Measurements from ENCODE around the gene CERS5.
"Not testable (repeated sequence)": the region's sequence is repeated elsewhere in the genome, so short reads cannot be mapped to it uniquely, and the experiment has no call there.

Gene CERS5

DNA sequence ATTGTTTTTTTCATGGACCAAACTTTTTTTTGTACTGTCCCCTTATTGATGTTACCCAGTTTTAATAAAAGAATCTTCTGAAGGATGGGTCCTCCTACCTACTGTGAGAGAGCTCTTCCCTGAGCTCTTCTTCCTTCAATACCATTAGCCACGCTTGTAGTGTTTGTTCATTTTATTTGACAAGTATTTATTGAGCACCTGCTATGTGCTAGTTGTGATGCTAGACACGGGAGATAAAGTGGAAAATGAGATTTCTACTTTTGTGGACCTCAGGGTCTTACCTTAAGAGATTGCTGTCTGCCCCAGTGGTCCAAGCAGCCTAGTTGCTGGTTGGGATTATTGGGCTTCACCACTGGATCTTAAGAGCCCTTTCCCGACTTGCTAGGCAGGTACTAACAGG, 66.6 kb downstream of the CERS5 start:
- no peak for DNase-seq

DNA sequence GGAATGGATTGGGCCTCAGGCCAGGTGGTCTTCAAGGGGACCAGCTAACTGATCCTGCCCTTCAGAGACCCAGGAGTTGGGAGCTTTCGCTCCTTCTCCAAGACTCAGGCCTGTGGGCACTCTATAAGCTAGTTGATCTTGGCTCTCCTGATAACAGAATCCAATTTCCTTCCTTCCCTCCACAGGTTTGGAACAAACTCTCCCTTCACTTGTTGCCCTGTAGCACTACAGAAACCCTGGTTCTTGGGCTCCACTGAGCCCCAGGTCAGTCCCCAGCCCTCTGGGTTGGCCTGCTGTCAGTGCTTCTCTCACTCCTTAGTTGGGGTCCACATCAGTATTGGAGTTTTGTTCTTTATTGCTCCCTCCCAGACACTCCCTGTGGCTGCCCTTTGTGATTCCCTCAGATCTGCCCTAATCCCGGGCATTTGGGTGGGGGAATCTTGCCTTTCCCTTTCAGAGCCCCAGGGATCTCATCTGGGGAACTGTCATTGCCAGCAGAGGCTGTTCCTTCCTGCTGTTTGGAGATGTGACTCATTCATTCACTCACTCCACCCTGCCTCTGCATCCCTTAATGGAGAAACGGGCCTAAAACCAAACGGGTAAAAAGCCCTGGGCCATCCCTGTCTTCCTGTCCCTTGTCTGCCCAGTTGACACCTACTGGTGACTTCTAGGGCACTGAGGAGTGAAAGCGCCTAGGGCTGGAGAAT, 67.7 kb downstream of the CERS5 start:
- DNase-seq: no peak

DNA sequence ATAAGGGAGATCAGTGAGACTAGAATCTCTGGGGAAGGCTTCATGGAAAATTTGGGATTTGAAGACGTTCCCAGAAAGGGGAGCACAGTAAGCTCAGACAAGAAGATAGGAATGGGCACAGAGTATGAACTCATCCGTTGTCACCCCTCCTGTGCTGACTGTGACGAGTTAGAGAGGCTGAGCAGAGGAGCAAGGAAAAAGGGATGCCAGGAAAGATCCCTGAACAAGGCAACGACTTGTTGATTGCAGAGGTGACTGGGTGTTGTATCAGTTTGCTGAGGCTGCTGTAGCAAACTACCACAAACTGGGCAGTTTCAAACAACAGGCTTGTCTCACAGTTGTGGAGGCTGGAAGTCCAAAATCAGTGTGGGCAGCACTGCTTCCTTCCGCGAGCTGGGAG, 69.2 kb downstream of the CERS5 start:
- DNase-seq: no peak

DNA sequence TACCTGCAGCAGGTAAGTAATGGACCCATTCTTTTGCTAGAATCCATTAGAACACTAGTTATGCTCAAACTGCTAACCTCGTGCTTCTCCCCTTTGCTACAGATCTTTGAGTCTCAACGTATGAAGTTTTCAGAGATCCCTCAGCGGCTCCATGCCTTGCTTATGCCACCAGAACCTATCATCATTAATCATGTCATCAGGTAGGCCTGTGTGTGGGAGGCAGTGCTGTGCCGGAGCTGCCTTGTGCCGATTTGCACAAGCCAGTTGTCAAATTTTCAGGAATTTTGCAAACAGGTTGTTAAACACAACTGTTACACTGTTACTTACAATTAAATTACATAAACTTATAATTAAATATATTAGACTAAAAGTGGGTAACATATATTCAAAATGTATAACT, 76.8 kb downstream of the CERS5 start:
- no peak for DNase-seq

DNA sequence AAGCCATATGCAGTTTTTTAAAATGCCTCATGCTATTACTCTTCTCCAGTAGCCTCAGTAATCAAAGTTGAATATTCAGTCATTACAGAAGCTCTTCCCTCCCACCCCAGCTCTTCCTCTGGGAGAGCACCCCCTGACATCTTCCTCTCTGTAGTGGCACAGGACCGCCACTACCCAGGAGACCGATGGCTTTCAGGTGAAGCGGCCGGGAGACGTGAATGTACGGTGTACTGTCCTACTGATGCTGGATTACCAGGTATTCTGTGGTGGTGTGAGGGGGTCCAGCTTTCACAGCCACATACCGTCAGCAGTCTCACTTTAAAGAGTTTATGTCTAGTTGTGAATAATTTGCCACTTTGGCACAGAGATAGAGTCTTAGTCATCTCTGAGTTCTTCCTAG, 77.4 kb downstream of the CERS5 start:
- no peak for DNase-seq

DNA sequence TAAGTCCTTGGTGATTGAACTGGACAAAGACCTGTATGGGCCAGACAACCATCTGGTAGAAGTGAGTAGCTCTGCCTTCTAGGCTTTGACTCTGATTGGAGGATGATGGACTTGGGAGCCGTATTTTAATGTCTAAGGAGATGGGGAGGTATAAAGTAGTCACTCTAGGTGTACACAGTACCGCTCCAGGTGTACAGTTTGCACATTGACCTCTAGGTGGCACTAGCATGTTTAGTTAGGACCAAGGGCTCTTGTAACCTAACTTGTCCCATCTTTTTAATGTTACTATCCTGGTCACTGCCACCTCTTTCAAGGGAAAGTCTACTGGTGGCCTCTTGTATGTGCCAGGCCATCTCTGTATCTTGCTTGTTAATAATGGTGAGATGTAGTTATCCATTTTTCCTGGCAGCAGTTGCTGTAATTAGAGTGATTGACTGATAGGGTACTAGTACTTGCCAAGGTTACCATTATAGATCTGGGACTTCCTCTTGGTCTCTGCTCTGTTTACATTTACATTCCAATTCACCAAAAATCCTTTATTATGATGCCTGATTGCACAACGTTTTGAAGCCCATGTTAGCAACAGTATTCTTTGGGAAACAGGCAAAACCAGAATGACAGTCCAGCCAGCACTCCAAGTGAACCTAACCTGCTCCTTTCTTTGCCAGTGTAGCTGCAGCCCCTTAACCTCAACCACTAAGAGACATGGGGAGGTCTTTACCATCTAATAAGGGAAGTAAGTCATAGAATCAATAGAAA, 78.4 kb downstream of the CERS5 start:
- DNase-seq: no peak

DNA sequence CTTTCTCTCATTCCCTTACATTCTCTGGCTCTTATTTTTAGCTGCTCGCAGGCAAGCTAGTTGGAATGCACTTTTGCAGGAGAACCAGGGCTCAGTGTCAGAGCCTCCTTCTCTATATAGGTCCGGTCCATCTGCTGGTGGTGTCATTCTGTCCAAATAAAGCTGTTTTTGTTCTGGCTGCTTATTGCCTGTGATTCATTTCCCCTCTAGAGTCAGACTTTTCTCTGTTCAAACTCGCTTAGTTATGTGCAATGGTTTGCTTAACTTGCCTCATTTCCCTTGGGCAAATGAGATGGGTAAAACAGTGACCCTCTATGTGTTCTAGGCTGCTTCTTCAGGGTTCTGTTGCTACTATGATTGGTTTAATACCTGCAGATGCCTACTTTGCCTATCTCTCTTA, 79.2 kb downstream of the CERS5 start:
- no peak for DNase-seq

DNA sequence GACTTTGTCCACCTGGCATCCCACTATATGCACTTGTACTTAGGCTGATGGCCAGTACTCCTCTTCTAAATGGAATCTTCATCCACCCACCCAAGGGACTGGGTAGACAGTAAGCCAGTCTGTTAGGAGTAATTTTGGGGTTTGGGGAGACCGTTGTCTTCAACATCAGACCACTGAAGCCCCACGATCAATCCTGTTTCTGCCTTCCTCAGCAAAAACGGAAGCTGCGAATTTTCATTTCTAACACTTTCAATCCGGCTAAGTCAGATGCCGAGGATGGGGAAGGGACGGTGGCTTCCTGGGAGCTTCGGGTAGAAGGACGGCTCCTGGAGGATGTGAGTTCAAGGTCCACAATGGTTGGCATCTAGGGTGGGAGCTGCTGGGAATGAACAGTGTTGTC, 80.0 kb downstream of the CERS5 start:
- no peak for DNase-seq

DNA sequence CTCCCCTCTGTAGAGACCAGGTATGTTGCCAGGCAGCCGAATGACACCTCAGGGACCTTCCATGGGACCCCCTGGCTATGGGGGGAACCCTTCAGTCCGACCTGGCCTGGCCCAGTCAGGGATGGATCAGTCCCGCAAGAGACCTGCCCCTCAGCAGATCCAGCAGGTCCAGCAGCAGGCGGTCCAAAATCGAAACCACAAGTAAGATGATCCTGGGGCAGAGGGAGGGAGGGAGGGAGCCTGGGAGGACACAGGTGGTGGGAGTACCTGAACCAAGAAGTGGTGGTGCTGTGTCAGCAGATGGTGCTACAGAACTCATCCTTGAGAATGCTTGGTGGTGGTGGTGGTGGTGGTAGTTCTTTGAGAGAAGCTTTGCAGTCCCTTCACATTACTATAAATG, 81.0 kb downstream of the CERS5 start:
- DNase-seq: no peak

DNA sequence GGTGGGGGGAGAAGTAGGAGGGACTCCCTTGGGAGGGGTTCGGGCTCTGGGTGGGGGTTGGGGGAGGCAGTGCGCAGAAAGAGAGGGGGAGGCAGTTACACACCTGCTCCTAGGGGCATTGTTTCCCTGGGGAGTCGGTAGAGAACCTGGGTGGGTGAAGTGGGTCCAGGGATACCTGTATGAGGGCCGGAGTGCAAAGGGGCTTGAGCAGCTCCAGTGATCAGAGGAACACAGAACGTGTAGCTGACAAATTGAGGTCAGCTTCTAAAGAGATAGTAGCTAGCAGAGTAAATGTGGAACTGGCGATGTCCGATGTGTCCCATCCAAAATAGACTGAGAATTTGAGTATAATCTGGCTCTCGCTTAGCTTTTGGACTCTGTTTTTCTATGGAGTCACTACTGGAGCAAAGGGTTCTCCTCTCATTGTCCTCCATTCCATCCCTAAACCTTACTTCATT, 81.5 kb downstream of the CERS5 start:
- DNase-seq: no peak

DNA sequence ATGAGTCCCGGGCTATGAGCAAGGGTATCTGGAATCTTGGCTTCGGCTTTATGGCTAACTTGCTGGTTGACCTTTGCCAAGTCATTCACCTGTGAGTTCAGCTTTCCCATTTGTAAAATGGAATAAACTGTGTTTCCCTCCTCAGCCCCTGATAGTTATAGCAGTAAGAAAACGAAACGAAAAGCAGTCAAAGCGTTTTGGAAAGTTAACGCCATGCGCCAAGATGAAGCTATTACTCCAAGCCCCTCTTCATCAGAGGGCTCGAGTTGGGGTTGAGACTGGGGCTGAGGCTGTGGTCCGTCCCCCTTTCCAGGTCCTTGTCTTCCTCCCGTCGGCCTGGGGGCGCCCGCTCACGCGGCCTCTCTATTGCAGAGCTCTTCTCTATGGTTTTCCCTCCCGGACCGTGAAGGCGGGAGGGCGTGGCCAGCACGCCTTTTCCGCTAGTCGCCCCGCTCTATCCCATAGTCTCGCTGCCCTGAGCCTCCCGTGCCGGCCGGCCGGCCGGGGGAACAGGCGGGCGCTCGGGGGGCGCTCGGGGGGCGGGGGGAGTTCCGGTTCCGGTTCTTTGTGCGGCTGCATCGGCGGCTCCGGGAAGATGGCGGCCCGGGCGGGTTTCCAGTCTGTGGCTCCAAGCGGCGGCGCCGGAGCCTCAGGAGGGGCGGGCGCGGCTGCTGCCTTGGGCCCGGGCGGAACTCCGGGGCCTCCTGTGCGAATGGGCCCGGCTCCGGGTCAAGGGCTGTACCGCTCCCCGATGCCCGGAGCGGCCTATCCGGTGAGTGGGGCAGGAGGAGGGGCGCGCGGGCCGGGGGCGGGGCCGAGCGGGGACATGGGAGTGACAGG, 82.2 kb downstream of the CERS5 start, which contains the start of gene SMARCD1:
TSS of gene SMARCD1 (plus strand) at position 568 of the 840 bp plus-strand sequence. CDS start at position 596, 28 bp downstream.
- DNase-seq: peak; percentile 96

DNA sequence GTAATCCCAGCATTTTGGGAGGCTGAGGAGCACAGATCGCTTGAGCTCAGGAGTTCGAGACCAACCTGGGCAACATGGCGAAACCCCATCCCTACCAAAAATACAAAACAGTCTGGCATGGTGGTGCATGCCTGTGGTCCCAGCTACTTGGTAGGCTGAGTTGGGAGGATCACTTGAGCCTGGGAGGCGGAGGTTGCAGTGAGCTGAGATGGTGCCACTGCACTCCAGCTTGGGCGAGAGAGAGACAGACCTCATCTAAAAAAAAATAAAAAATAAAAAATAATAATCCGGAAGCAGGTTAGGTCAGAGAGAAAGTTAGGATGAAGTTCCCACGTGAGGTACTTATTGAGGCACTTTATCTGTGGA, 82.8 kb downstream of the CERS5 start:
- DNase-seq: not testable (repeated sequence)

DNA sequence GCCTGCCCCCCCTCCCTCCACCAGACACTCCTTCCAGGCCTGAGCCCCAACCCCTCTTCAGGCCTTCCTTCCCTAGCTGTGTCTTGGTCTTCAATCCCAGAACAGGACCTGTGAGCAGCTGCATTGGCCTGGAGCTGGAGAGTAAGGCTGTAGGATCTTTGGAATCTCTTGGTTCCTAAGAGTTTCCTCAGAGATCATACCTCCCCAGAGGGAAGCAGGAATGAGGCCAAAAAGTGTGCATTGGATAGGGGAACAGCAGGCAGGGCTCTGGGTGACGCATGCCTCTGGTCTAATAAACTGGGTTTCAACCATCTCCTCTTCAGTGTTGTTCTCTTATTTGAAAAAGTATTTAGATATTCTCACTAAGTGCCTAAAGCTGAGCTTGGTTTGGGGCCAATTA, 83.9 kb downstream of the CERS5 start:
- no peak for DNase-seq

DNA sequence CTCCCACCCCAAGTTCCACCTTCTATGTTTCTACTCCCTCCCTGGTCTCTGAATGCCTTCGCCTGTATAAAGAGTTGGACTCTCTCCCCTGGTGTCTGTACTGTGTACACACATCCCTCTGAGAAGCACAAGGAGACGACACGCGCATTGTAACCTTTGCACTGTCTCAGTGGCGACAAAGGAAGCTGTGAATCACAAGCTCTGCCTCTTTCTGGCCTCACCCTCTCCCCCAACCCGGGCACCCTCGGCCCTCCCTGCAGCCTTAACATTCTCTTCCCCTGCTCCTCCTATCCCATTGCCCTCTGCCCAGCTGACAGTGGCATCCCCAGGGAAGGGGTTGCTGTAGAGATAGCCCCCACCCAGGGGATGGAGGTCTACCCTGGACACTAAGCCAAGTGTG, 84.5 kb downstream of the CERS5 start:
- DNase-seq: no peak

DNA sequence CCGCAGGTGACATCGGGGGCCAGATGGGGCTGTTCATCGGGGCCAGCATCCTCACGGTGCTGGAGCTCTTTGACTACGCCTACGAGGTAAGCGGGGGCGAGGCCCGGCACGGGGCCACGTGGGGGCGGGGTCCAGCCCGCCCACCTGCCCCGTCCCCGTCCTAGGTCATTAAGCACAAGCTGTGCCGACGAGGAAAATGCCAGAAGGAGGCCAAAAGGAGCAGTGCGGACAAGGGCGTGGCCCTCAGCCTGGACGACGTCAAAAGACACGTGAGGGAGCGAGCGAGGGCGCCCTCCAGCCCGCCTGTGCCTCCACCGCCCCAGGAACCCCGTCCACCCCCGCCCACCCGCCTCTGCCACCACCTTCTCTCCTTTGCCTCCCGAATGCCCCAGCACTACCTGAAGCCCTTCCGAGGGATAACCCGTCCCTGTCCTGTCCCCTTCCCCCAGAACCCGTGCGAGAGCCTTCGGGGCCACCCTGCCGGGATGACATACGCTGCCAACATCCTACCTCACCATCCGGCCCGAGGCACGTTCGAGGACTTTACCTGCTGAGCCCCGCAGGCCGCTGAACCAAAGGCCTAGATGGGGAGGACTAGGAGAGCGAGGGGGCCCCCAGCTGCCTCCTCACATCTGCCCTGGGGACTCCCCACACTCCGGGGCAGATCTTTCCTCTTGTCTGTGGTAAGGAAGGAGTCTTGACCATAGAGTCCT, 85.9 kb downstream of the CERS5 start:
- no peak for DNase-seq

DNA sequence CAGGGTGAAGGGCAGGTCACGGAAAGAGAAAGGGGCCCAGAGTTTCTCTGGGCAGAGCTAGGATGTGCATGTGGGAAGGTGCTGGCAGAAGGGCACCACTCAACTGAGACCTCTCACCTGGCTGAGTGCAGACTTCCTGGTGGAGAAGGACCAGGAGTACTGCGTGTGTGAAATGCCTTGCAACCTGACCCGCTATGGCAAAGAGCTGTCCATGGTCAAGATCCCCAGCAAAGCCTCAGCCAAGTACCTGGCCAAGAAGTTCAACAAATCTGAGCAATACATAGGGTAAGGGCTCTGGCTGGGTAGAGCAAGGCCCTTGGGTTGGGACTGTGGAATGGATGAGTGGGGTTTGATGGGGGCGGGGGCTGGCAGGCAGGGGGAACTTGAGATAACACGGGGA, 87.4 kb downstream of the CERS5 start:
- no peak for DNase-seq
